ENCODE measurements around the gene BICDL1. TPM values are rescaled to one million over a fixed set of nuclear protein-coding genes. Genes with fewer than 3 reads are reported as not detected.

Gene BICDL1
- total RNA-seq, 1 experiment from 2014 or later = 20.7 TPM

DNA sequence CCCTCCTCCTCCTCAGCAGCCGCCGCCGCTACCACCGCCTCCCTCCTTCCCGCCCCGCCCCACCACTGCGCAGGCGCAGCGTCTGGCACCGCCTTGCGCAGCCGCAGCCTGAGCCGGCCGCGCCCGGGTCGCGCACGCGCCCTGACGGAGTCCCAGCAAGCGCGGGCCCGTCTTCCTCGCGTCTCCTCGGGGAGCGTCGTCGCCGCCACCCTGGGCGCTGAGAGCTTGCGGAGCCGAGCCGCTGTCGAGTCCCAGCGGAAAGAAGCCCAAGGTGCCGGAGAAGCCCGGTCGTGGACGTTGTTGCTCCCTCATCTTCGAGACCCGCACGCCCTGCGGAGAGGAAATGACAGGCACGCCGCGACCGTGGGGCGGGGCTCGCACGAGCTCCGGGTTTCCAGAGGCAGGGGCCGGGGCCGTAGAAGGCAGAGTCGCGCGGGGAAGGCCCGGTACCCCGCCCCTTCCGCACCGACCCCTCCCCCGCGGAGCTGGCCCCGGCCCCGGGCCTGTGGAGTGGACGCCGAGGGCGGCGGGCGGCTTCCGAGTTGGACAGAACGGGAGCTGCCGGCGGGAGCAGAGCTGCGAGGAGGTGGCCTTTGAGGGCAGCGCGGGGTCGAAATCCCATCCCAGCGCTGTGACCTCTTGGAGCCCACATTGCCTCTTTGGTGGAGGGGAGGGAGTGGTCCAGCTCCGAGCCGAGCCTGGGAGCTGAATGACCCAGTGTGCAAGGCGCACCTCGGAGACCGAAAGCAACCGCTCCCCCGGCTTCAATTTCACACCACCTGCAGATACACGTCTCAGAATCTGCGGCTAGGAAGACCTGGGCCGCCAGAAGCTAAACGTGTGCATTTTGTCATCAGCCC is 128.0 kb downstream of the BICDL1 start:
- no peaks in the 10 kb centered on the region for H3K27me3 Mint-ChIP-seq (ENCODE audit: insufficient read depth, unreplicated experiment)
- H3K9me3 Mint-ChIP-seq (ENCODE audit: unreplicated experiment) = no peaks in the 10 kb centered on the region
- TF ChIP-seq, protein P1, sequence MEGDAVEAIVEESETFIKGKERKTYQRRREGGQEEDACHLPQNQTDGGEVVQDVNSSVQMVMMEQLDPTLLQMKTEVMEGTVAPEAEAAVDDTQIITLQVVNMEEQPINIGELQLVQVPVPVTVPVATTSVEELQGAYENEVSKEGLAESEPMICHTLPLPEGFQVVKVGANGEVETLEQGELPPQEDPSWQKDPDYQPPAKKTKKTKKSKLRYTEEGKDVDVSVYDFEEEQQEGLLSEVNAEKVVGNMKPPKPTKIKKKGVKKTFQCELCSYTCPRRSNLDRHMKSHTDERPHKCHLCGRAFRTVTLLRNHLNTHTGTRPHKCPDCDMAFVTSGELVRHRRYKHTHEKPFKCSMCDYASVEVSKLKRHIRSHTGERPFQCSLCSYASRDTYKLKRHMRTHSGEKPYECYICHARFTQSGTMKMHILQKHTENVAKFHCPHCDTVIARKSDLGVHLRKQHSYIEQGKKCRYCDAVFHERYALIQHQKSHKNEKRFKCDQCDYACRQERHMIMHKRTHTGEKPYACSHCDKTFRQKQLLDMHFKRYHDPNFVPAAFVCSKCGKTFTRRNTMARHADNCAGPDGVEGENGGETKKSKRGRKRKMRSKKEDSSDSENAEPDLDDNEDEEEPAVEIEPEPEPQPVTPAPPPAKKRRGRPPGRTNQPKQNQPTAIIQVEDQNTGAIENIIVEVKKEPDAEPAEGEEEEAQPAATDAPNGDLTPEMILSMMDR (IDR thresholded peaks at IDR 0.05; ENCODE audit: unreplicated experiment) = no peak
- BruUV-seq (replicated peaks) = no TSS peak
- peak; percentile 92 for DNase-seq (ENCODE audit: unreplicated experiment)
- peaks cover 44% of the 10 kb centered on the region for H3K4me1 Mint-ChIP-seq (ENCODE audit: insufficient read depth, unreplicated experiment)
- peaks cover 31% of the 10 kb centered on the region for H3K36me3 Mint-ChIP-seq (ENCODE audit: insufficient read depth, unreplicated experiment)
- intact Hi-C loops (cut with micrococcal nuclease) = loop anchor here (1.0 to 10.0 kb wide), 3 partner anchors 80 to 148 kb away; partner anchors contain the start of genes BICDL1 and PXN
- CTCF ChIA-PET = interaction anchor here (0.6 to 1.7 kb wide), 6 partner anchors 14 to 112 kb away, joined by 3 to 6 read pairs (median 4); partner anchors contain the start of gene RPLP0
- peak overlapping the region; percentile 83 for H3K4me3 Mint-ChIP-seq (ENCODE audit: unreplicated experiment)
- H3K27ac Mint-ChIP-seq (ENCODE audit: low read depth, unreplicated experiment) = peak overlapping the region; percentile 95
- POLR2A ChIA-PET = interaction anchor here (0.6 to 6.0 kb wide), 28 partner anchors 10 to 182 kb away, joined by 3 to 106 read pairs (median 8); partner anchors contain the start of genes BICDL1, PXN, RNU4-1 and RNU4-2

DNA sequence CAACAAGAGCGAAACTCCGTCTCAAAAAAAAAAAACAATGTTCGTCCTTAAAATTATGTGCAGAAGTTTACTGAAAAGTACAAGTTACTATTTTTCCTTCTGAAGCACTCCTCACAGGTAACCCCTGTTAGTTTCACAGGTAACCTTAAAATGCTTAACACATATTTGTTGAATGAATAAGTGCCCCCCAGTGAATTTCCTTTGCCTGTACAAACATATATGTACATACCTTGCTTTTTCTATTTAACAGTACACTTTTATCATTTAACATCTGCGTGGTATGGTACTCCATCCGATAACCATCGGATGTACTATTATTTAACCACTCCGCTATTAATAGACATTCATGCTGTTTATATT is 128.9 kb downstream of the BICDL1 start:
- H3K4me3 Mint-ChIP-seq (ENCODE audit: unreplicated experiment) = peak overlapping the region; percentile 83
- DNase-seq (ENCODE audit: unreplicated experiment) = no peak
- TSS peak; percentile 58 for BruUV-seq (replicated peaks)
- H3K27me3 Mint-ChIP-seq (ENCODE audit: insufficient read depth, unreplicated experiment) = no peaks in the 10 kb centered on the region
- TF ChIP-seq, protein P1 (IDR thresholded peaks at IDR 0.05; ENCODE audit: unreplicated experiment) = no peak
- ChIA-PET CTCF (interaction anchor here (0.7 to 1.7 kb wide), 3 partner anchors 12 to 111 kb away, joined by 3 to 6 read pairs (median 4); no protein-coding TSS in a partner anchor), POLR2A (interaction anchor here (0.6 to 6.0 kb wide), 35 partner anchors 9 to 199 kb away, joined by 3 to 106 read pairs (median 5); partner anchors contain the start of genes BICDL1, PXN, RNU4-1 and RNU4-2)
- peaks cover 27% of the 10 kb centered on the region for H3K36me3 Mint-ChIP-seq (ENCODE audit: insufficient read depth, unreplicated experiment)
- intact Hi-C loops (cut with micrococcal nuclease) = loop anchor here (5.0 to 10.0 kb wide), 2 partner anchors 79 to 147 kb away; partner anchors contain the start of gene PXN
- peaks cover 44% of the 10 kb centered on the region for H3K4me1 Mint-ChIP-seq (ENCODE audit: insufficient read depth, unreplicated experiment)
- no peaks in the 10 kb centered on the region for H3K9me3 Mint-ChIP-seq (ENCODE audit: unreplicated experiment)
- H3K27ac Mint-ChIP-seq (ENCODE audit: low read depth, unreplicated experiment) = peak overlapping the region; percentile 95

DNA sequence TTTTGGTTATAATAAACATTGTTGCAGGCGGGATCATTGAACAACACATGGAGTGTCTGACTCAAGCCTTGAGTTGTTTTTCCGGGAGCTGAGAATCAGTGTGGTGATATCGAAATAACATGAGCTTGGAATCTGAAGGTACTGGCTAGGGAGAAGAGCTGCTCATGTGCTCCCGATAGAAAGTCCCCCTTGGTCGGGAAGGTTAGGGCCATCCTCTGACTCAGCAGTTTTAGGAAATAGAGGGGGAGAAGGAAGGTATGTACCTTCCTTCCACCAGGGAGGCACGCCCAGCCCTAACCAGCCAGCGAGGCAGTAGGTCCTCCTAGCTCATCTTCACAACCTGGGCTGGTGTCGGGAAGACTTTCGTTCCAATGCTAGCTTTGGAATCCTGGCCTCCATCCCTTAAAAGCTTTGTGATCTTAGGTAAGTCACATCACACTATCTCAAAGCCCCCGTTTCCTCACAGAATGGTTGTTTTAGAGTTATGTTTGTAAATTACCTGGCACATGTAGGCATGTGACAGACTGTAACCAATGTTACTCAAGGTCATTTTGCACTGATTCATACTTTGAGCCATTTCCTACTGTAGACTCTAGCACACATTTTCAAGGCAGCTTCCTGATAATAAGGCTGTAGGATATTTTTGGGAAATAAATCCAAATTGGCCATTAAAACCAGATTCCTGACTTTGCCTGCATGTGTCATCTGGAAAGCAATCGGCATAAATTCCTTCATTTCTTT is 129.5 kb downstream of the BICDL1 start:
- intact Hi-C loops (cut with micrococcal nuclease) = loop anchor here (5.0 to 10.0 kb wide), 2 partner anchors 79 to 146 kb away; partner anchors contain the start of gene PXN
- ChIA-PET CTCF (interaction anchor here (0.6 to 1.7 kb wide), 4 partner anchors 12 to 130 kb away, joined by 3 to 6 read pairs (median 4); partner anchors contain the start of gene BICDL1), POLR2A (interaction anchor here (0.6 to 6.0 kb wide), 31 partner anchors 8 to 198 kb away, joined by 3 to 106 read pairs (median 5); partner anchors contain the start of genes BICDL1, PXN, RNU4-1 and RNU4-2)
- Mint-ChIP-seq H3K4me1 (ENCODE audit: insufficient read depth, unreplicated experiment) (peaks cover 44% of the 10 kb centered on the region), H3K36me3 (ENCODE audit: insufficient read depth, unreplicated experiment) (peaks cover 27% of the 10 kb centered on the region), H3K4me3 (ENCODE audit: unreplicated experiment) (peak overlapping the region; percentile 83), H3K9me3 (ENCODE audit: unreplicated experiment) (no peaks in the 10 kb centered on the region), H3K27ac (ENCODE audit: low read depth, unreplicated experiment) (peak overlapping the region; percentile 95), H3K27me3 (ENCODE audit: insufficient read depth, unreplicated experiment) (no peaks in the 10 kb centered on the region)
- BruUV-seq (replicated peaks) = no TSS peak
- TF ChIP-seq, protein P1 (IDR thresholded peaks at IDR 0.05; ENCODE audit: unreplicated experiment) = no peak
- DNase-seq (ENCODE audit: unreplicated experiment) = peak; percentile 60

Measured in MCF 10A (cell line).